ENCODE results near the gene STK10.

DNA sequence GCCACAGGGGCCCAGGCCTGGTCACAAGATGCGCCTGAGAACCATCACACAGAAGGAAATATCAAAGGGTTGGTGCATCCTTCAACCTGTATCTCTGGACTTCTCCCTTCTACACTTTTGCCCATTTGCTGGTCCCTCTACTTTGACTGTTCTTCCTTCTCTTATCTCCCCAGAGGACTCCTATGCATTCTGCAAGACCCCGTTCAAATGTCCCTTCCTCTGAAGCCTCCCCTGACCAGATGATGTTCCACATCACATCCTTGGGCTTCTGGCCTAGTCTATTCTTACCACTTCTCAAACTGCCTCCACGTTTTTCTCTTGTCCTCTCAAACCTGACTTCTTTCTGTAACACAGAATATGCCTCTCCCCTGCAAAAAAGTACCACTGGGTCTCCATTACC lies 34.3 kb downstream of the STK10 start:
- no peak for TF ChIP-seq EZH2 (IDR thresholded peaks at IDR 0.05; ENCODE audit: borderline replicate concordance, low read length)
- TF ChIP-seq, protein P1, sequence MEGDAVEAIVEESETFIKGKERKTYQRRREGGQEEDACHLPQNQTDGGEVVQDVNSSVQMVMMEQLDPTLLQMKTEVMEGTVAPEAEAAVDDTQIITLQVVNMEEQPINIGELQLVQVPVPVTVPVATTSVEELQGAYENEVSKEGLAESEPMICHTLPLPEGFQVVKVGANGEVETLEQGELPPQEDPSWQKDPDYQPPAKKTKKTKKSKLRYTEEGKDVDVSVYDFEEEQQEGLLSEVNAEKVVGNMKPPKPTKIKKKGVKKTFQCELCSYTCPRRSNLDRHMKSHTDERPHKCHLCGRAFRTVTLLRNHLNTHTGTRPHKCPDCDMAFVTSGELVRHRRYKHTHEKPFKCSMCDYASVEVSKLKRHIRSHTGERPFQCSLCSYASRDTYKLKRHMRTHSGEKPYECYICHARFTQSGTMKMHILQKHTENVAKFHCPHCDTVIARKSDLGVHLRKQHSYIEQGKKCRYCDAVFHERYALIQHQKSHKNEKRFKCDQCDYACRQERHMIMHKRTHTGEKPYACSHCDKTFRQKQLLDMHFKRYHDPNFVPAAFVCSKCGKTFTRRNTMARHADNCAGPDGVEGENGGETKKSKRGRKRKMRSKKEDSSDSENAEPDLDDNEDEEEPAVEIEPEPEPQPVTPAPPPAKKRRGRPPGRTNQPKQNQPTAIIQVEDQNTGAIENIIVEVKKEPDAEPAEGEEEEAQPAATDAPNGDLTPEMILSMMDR (conservative IDR thresholded peaks at IDR 0.05 in 1 of 2, IDR thresholded peaks at IDR 0.05 in 1 of 2; ENCODE audit: extremely low read depth in 1 of 2, insufficient read depth in 1 of 2, low read depth in 1 of 2, low read length in 2 of 2) = no peak
